Naive thymus-derived CD4-positive, alpha-beta T cell (primary cell): ENCODE results near the gene CHCHD6. TPM values are rescaled to one million over a fixed set of nuclear protein-coding genes. Genes with fewer than 3 reads are reported as not detected.
A peak's percentile ranks its signal among the peaks of the same experiment; 100 is the strongest.

Experiments used
- ATAC-seq: fragments of 150-1000 bp; cut with Tn5 transposase; 2 replicates; pipeline ENCODE4 v1.10.0; 2021; ENCODE audit warnings: mild to moderate bottlenecking, moderate library complexity
- CTCF ChIA-PET: fragments of 350-600 bp; sonication (Branson Sonifier 250); formaldehyde crosslinking; loops from one replicate; lab custom pipeline; 2021; ENCODE audit warnings: antibody characterized with exemption; lab: Charles Lee
- POLR2A ChIA-PET: fragments of 350-600 bp; sonication (Branson Sonifier 250); formaldehyde crosslinking; loops from one replicate; lab custom pipeline; 2021; ENCODE audit warnings: antibody characterized with exemption, inconsistent platforms; lab: Charles Lee
- DNase-seq, 9 donors: peaks; one replicate each; pipeline versions ENCODE4 v3.0.0 to v3.0.0-alpha.2; 2020 to 2022; ENCODE audit warnings: mixed read lengths in 1 of 9
- H3K27ac ChIP-seq: one replicate; pipeline ENCODE4 v1.7.0; 2013; ENCODE audit warnings: mild to moderate bottlenecking, low read depth, low read length, moderate library complexity
- H3K27me3 ChIP-seq, 2 donors: one replicate each; pipeline ENCODE4 v1.7.0; 2013; ENCODE audit warnings: low read length in 2 of 2, mild to moderate bottlenecking in 2 of 2, moderate library complexity in 2 of 2; ENCODE audit not compliant: control insufficient read depth in 2 of 2, insufficient read depth in 2 of 2
- H3K36me3 ChIP-seq, 3 experiments: 1 replicate in 2 of 3; 2 replicates in 1 of 3; pipeline ENCODE4 v1.7.0; 2013; ENCODE audit warnings: low read length in 3 of 3, mild to moderate bottlenecking in 3 of 3, moderate library complexity in 1 of 3; ENCODE audit not compliant: insufficient read depth in 3 of 3, control insufficient read depth in 2 of 3
- H3K4me1 ChIP-seq, 2 donors: one replicate each; pipeline ENCODE4 v1.7.0; 2013; ENCODE audit warnings: low read length in 2 of 2, mild to moderate bottlenecking in 2 of 2, moderate library complexity in 1 of 2; ENCODE audit not compliant: control insufficient read depth in 2 of 2, insufficient read depth in 2 of 2
- H3K4me3 ChIP-seq: 2 replicates; pipeline ENCODE4 v1.7.0; 2013; ENCODE audit warnings: mild to moderate bottlenecking, low read length
- H3K9me3 ChIP-seq, 3 experiments: 1 replicate in 2 of 3; 2 replicates in 1 of 3; pipeline ENCODE4 v1.7.0; 2013; ENCODE audit warnings: low read length in 3 of 3; ENCODE audit not compliant: control insufficient read depth in 2 of 3
- H3K27ac Mint-ChIP-seq, 9 donors: one replicate each; pipeline ENCODE4 v1.8.0; 2020 to 2022; ENCODE audit warnings: mixed read lengths in 9 of 9, mild to moderate bottlenecking in 8 of 9, moderate library complexity in 5 of 9, inconsistent platforms in 2 of 9
- H3K27me3 Mint-ChIP-seq, 5 donors: one replicate each; pipeline ENCODE4 v1.8.0; 2021 to 2022; ENCODE audit warnings: mixed read lengths in 5 of 5, mild to moderate bottlenecking in 1 of 5
- H3K36me3 Mint-ChIP-seq, 5 donors: one replicate each; pipeline ENCODE4 v1.8.0; 2020 to 2022; ENCODE audit warnings: mixed read lengths in 5 of 5, mild to moderate bottlenecking in 3 of 5, inconsistent platforms in 1 of 5
- H3K4me1 Mint-ChIP-seq, 7 donors: one replicate each; pipeline ENCODE4 v1.8.0; 2020 to 2022; ENCODE audit warnings: mixed read lengths in 7 of 7, mild to moderate bottlenecking in 3 of 7, inconsistent platforms in 1 of 7
- H3K4me3 Mint-ChIP-seq, 10 donors: one replicate each; pipeline ENCODE4 v1.8.0; 2020 to 2022; ENCODE audit warnings: mild to moderate bottlenecking in 10 of 10, mixed read lengths in 10 of 10, moderate library complexity in 6 of 10, inconsistent platforms in 2 of 10
- H3K9me3 Mint-ChIP-seq, 11 donors: one replicate each; pipeline ENCODE4 v1.8.0; 2020 to 2022; ENCODE audit warnings: mixed read lengths in 11 of 11, mild to moderate bottlenecking in 4 of 11, inconsistent platforms in 1 of 11, moderate library complexity in 1 of 11
- intact Hi-C, 2 donors: fragments of 100-400 bp; cut with micrococcal nuclease; formaldehyde crosslinking; loops; one replicate each; pipeline ENCODE4 v1.15.1; 2023
- polyA plus RNA-seq, 2 donors: library from polyadenylated mRNA; unstranded; fragments of 300-500 nt; fragmentation: Illumina TruSeq; gene quantifications; one replicate each; pipeline ENCODE4 v1.2.3, GENCODE V29; 2021
- total RNA-seq, 6 experiments: library from RNA in 5 of 6; stranded (reverse) in 5 of 6; gene quantifications; 1 replicate in 5 of 6; 2 replicates in 1 of 6; pipeline ENCODE4 v1.2.3 and lab custom pipeline; 2021 to 2026

CHCHD6 gene
- total and polyA plus RNA-seq, 7 experiments from 2014 or later: 5.4 to 15.1 (median 11.0) TPM

DNA sequence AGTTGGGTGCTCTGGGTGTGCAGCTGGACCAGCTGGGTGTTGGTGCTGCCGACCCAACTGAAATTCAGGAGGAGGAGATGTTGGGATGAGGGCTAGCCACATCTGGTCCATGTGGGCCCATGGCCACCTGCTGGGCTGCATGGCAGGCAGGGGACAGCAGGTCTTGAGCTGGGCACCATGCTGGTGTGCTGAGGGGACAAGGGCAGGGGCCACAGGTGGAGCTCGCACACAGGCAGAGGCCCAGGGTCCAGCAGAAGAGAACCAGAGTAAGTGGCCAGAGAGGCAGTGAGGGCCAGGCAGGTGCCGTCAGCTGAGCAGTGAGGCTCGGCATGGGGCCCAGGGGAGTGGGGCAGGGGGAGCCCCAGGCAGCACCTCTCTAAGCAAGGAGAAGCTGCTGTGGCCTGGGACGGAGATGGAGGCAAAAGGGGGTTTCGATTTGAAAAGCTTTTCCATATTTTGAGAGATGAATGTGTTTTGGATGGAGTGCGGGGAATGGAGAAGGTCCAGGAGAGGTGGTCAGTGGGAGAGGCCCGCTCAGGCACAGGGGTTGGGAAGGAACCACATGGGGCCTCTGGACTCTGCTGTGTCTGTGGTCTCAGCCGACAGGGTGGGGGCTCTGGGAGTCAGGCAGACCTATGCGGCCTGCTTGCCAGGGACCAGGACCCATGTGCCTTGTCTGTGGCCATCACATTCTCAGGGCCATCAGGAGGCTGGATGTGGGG, 248.4 kb downstream of the CHCHD6 start:
- H3K36me3 ChIP-seq: peaks cover 0 to 5% (median 0%) of the 10 kb centered on the region in 3 experiments
- intact Hi-C loops: no loop called here
- DNase-seq: no peak
- H3K9me3 ChIP-seq: no peaks in the 10 kb centered on the region
- Mint-ChIP-seq H3K9me3 (no peaks in the 10 kb centered on the region), H3K4me3 (no peak overlapping the region), H3K27ac (no peak overlapping the region), H3K36me3 (peaks cover 0 to 11% (median 0%) of the 10 kb centered on the region in 5 donors), H3K4me1 (peaks cover 0 to 4% (median under 1%) of the 10 kb centered on the region in 7 donors), H3K27me3 (no peaks in the 10 kb centered on the region)
- ChIA-PET POLR2A (no interaction called here), CTCF (no interaction called here)
- ATAC-seq: no peak
- H3K4me3 ChIP-seq: no peak overlapping the region
- no peak overlapping the region for H3K27ac ChIP-seq
- no peaks in the 10 kb centered on the region for H3K27me3 ChIP-seq
- H3K4me1 ChIP-seq: no peaks in the 10 kb centered on the region

DNA sequence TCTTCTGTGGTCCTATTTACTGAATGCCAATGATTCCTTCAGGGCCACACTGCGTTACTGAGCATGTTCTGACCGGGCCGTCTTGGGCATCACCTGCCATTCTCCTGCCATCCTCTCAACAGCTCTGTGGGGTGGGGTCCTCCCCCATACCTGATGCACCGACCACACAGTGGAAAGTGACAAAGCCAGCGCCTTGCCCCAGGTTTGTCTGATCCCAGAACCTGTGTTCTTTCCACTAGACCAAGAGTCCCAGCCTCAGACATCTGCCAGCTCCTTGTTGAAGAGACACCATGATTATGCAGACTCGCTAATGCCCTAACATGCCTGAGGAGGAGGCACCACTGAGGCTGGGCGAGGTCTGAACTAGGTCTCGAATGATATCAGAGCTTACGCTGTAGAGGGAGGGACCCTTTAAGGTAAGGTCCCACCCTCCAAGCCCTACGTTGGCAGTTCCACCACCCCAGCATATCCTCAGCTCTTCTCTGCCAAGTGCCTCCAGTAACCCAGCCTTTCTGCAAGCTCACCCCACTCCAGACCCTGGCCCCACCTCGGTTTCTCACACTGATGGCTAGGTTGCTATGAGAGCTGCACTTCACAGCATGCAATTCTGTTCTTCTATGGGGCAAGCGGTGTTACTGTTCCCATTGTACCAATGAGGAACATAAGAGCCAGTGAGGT, 249.1 kb downstream of the CHCHD6 start:
- no peak overlapping the region for H3K4me3 Mint-ChIP-seq
- ATAC-seq (no peak), DNase-seq (no peak)
- Histone ChIP-seq H3K36me3 (peaks cover 0 to 5% (median 0%) of the 10 kb centered on the region in 3 experiments), H3K27ac (no peak overlapping the region), H3K9me3 (no peaks in the 10 kb centered on the region), H3K27me3 (no peaks in the 10 kb centered on the region), H3K4me1 (no peaks in the 10 kb centered on the region), H3K4me3 (no peak overlapping the region)
- ChIA-PET POLR2A (no interaction called here), CTCF (no interaction called here)
- H3K4me1 Mint-ChIP-seq: peaks cover 0 to 6% (median 0%) of the 10 kb centered on the region in 7 donors
- no peak overlapping the region for H3K27ac Mint-ChIP-seq
- H3K9me3 Mint-ChIP-seq: no peaks in the 10 kb centered on the region
- no peaks in the 10 kb centered on the region for H3K27me3 Mint-ChIP-seq
- H3K36me3 Mint-ChIP-seq: peaks cover 0 to 10% (median 0%) of the 10 kb centered on the region in 5 donors
- intact Hi-C loops: no loop called here

DNA sequence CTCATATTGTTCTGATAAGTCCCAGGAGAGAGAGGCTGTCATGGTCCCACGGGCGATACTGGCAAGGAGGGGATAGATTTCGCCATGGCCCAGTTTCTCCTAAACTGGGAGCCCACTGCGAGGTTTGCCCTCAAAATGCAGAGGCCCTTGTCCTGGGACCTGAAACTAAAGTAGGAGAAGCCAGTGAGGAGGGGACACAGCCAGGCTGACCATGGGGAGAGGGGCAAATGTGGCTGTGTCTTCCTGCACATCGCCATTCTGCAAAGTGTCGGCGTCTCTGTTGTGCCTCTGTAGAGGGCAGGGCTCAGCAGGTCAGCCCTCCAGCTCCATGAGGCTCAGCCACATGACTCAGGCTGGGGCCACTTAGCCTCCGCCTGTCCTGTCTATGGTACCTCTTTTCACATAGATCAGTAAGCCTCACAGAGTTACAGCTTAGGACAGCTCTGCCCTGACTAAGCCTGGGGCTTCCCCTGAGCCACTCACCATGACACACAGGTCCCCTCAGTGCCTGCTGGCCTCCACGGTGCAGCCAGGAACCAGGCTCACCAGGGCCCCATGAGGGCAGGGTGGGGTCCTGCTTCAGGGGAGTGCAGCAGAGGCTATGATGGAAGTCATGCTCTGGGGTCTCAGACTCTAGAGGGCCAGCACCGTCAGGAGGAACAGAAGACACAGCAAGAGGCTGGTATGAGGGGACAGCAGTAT, 250.3 kb downstream of the CHCHD6 start:
- DNase-seq (no peak), ATAC-seq (peak; percentile 39)
- Histone ChIP-seq H3K4me3 (no peak overlapping the region), H3K9me3 (no peaks in the 10 kb centered on the region), H3K27me3 (no peaks in the 10 kb centered on the region), H3K27ac (no peak overlapping the region), H3K36me3 (no peaks in the 10 kb centered on the region), H3K4me1 (no peaks in the 10 kb centered on the region)
- peaks cover 0 to under 1% (median 0%) of the 10 kb centered on the region in 5 donors for H3K36me3 Mint-ChIP-seq
- CTCF ChIA-PET: no interaction called here
- H3K4me1 Mint-ChIP-seq: peaks cover 0 to 6% (median 0%) of the 10 kb centered on the region in 7 donors
- no peak overlapping the region for H3K4me3 Mint-ChIP-seq
- H3K27me3 Mint-ChIP-seq: no peaks in the 10 kb centered on the region
- intact Hi-C loops: no loop called here
- no peak overlapping the region for H3K27ac Mint-ChIP-seq
- POLR2A ChIA-PET: no interaction called here
- no peaks in the 10 kb centered on the region for H3K9me3 Mint-ChIP-seq

DNA sequence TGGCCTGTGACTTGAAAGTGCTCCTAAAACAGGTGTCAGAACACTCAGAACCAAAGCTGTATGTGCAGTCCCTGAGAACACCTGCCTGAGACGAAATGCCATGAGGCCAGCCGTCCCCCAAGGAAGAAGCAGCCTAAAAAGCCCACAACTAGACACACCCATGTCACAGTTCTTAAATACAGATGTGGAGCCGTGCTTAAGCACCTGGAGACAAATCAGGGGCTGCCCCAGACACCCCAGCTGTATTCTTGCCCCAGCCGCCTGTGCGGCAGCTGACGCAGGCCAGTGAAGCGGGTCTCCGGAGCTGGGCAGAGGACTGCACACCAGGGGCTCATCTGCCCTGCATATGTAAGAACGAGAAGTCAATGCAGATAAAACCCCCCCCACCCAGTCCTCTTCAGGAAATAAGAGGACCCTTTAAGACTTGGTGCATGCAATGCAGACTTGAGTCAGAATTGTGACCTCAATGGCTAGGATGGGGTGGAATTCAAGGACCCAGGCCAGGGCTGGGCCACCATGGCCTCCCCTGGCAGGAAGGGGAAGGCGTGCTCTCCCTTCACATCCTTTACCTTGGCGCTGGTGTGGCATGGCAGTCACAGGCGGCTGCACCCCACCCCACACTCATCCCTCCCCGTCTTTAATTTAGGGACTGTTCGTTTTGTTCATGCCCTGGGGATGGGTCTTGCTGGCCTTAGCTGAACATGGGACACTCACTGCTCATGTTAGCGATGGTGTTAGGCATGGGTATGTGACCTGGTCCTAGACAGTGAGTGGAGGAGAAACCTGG, 251.2 kb downstream of the CHCHD6 start:
- ChIA-PET CTCF (no interaction called here), POLR2A (no interaction called here)
- Histone ChIP-seq H3K4me3 (no peak overlapping the region), H3K36me3 (no peaks in the 10 kb centered on the region), H3K4me1 (no peaks in the 10 kb centered on the region), H3K9me3 (no peaks in the 10 kb centered on the region), H3K27ac (no peak overlapping the region), H3K27me3 (no peaks in the 10 kb centered on the region)
- no peak for DNase-seq
- Mint-ChIP-seq H3K36me3 (no peaks in the 10 kb centered on the region), H3K9me3 (no peaks in the 10 kb centered on the region), H3K4me1 (peaks cover 0 to 6% (median 0%) of the 10 kb centered on the region in 7 donors), H3K27me3 (no peaks in the 10 kb centered on the region), H3K4me3 (no peak overlapping the region), H3K27ac (no peak overlapping the region)
- peak; percentile 52 for ATAC-seq
- intact Hi-C loops: no loop called here

DNA sequence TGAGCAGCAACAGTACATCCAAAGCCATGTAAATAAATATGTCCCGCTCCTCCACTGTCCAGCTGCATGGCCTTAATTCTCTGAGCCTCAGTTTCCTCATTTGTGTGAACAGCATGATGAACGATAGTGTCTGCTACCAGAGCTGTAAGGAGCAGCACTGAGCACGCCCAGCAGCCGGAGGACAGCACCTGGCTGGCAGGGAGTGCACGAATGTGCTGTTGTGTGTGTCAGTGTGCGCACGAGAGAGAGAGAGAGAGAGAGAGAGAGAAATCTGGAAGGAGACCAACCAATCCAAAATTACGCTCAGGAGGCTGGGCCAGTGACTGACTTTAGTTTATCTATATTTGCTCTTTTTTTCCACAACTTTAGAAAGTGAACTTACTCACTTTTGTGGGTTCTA, 252.3 kb downstream of the CHCHD6 start:
- H3K4me3 Mint-ChIP-seq: no peak overlapping the region
- Histone ChIP-seq H3K4me1 (no peaks in the 10 kb centered on the region), H3K36me3 (no peaks in the 10 kb centered on the region), H3K4me3 (no peak overlapping the region), H3K27ac (no peak overlapping the region), H3K27me3 (no peaks in the 10 kb centered on the region), H3K9me3 (no peaks in the 10 kb centered on the region)
- no peak for ATAC-seq
- no peaks in the 10 kb centered on the region for H3K27me3 Mint-ChIP-seq
- ChIA-PET POLR2A (no interaction called here), CTCF (no interaction called here)
- H3K36me3 Mint-ChIP-seq: no peaks in the 10 kb centered on the region
- peaks cover 0 to 6% (median 0%) of the 10 kb centered on the region in 7 donors for H3K4me1 Mint-ChIP-seq
- H3K9me3 Mint-ChIP-seq: no peaks in the 10 kb centered on the region
- H3K27ac Mint-ChIP-seq: peak overlapping the region in 1 of 9 donors; percentile 70
- intact Hi-C loops: no loop called here
- no peak for DNase-seq

DNA sequence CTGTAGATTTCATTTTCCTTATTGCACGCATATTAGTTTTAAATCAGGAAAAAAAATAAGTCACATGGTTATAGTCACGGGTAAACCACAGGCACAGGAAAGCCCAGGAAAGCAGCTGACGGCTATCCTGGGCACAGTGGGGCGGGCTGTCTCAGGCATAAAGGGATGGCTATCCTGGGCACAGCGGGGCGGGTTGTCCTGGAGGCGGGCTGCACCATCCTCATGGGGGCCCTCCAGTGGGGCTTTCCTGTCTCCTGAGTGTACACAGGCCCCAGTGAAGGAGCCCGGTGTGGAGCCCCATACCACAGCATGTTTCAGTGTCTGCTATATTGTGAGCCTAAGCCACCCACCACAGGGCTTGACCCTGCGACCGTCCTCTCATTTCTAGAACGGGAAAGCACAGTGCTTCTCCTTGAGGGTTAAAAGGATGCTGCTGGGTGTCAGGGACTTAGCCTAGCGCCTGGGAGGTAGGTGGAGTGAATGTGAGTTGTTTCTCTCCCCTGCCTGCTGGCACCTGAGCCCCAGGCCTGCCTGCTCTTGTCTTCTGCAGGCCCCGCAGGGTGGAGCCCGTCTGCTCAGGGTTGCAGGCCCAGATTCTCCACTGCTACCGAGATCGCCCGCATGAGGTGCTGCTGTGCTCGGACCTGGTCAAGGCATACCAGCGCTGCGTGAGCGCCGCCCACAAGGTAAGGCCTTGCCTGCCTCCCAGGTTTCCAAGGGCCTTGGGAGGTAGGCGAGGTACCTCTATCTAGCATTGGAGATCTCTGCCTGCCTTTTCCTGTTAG, 253.0 kb downstream of the CHCHD6 start:
- intact Hi-C loops: no loop called here
- ChIA-PET POLR2A (no interaction called here), CTCF (no interaction called here)
- Histone ChIP-seq H3K36me3 (no peaks in the 10 kb centered on the region), H3K9me3 (no peaks in the 10 kb centered on the region), H3K27me3 (no peaks in the 10 kb centered on the region), H3K4me3 (no peak overlapping the region), H3K27ac (no peak overlapping the region), H3K4me1 (no peaks in the 10 kb centered on the region)
- H3K36me3 Mint-ChIP-seq: no peaks in the 10 kb centered on the region
- no peak overlapping the region for H3K4me3 Mint-ChIP-seq
- ATAC-seq (no peak), DNase-seq (no peak)
- no peak overlapping the region for H3K27ac Mint-ChIP-seq
- no peaks in the 10 kb centered on the region for H3K27me3 Mint-ChIP-seq
- H3K9me3 Mint-ChIP-seq: no peaks in the 10 kb centered on the region
- H3K4me1 Mint-ChIP-seq: peaks cover 0 to 6% (median 0%) of the 10 kb centered on the region in 7 donors
